ENCODE results near the gene GLDN.

- TF ChIP-seq HMGXB4 (CRISPR knock-in tag; IDR thresholded peaks at IDR 0.05; ENCODE audit: borderline replicate concordance) (no peak), CTCF (IDR thresholded peaks at IDR 0.05) (no peak), POLR2A (IDR thresholded peaks at IDR 0.05; ENCODE audit: low read length) (no peak), PBX3 (IDR thresholded peaks at IDR 0.05) (no peak), NR3C1 (IDR thresholded peaks at IDR 0.05) (no peak), TP53 (CRISPR knock-in tag; IDR thresholded peaks at IDR 0.05) (no peak), ELK1 (IDR thresholded peaks at IDR 0.05; ENCODE audit: low read depth, low read length) (no peak), RCOR1 (IDR thresholded peaks at IDR 0.05; ENCODE audit: low read depth, low read length) (no peak), SMC3 (IDR thresholded peaks at IDR 0.05) (no peak), RFX5 (IDR thresholded peaks at IDR 0.05) (no peak), RAD21 (conservative IDR thresholded peaks at IDR 0.05 in 1 of 2, IDR thresholded peaks at IDR 0.05 in 1 of 2) (no peak), ZC3H11A (IDR thresholded peaks at IDR 0.05) (no peak)
Measured at GRCh38 chr15:51314391-51315337, 26.8 kb upstream of the GLDN start.
